ENCODE results near the gene TBX1. TPM values are rescaled to one million over a fixed set of nuclear protein-coding genes. Genes with fewer than 3 reads are reported as not detected.

The TBX1 gene
- total RNA-seq, 4 donors from 2014 or later = 0.65 to 2.7 TPM; not detected in 2

DNA sequence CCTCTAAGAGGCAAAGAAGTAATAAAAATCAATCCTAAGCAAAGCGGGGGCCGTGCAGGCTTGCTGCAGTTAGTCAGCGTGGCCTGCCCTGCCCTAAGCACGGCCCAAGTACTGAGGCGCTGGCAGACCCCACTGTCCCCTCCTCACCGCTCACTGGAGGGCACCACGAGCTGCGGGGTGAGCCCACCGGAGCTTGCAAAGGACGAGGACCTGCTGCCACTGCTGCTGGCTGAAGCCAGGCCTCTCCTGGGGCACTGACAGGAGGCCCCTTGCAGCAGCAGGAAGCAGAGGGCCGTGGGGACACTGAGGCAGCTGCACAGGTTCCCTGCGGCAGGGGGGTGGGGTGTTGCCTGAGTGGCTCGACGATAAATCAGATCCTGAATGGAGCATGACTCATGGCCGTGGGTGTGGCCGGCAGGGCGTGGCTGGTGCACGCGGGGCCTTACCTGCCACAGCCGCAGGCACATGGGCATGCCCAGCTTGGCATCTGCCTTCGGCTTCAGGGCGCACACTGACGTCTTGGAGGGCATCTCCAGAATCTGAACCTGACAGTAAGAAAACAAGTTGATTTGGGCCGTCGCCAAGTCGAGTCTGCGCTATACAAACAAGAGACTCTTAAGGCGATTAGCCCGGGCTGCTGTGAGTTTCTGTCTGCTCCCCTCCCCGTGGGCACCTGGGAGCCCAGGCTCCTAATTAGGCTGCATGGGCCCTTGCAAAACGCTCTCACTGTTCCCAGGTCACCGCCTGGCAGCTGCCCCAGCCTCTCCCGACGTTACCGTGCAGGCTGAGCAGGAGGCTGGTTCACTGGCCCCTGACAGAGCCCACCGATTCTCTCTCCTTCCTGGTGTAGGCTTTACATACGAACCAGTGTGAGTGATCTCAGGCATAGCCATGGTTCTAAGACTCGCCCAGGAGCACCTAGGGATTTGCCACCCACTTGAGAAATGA lies 45.9 kb downstream of the TBX1 start:
- ATAC-seq (ENCODE audit: low FRiP score) = no peak
- TF ChIP-seq, protein P1, sequence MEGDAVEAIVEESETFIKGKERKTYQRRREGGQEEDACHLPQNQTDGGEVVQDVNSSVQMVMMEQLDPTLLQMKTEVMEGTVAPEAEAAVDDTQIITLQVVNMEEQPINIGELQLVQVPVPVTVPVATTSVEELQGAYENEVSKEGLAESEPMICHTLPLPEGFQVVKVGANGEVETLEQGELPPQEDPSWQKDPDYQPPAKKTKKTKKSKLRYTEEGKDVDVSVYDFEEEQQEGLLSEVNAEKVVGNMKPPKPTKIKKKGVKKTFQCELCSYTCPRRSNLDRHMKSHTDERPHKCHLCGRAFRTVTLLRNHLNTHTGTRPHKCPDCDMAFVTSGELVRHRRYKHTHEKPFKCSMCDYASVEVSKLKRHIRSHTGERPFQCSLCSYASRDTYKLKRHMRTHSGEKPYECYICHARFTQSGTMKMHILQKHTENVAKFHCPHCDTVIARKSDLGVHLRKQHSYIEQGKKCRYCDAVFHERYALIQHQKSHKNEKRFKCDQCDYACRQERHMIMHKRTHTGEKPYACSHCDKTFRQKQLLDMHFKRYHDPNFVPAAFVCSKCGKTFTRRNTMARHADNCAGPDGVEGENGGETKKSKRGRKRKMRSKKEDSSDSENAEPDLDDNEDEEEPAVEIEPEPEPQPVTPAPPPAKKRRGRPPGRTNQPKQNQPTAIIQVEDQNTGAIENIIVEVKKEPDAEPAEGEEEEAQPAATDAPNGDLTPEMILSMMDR (IDR thresholded peaks at IDR 0.05) = no peak
- peak; percentile 30 for DNase-seq (ENCODE audit: low spot score)

- ATAC-seq (ENCODE audit: low FRiP score) (no peak), DNase-seq (ENCODE audit: low spot score) (no peak)
- TF ChIP-seq, protein P1 (IDR thresholded peaks at IDR 0.05) = no peak
These were observed 46.8 kb downstream of the TBX1 start for GRCh38 chr22:19807161-19807913.

DNA sequence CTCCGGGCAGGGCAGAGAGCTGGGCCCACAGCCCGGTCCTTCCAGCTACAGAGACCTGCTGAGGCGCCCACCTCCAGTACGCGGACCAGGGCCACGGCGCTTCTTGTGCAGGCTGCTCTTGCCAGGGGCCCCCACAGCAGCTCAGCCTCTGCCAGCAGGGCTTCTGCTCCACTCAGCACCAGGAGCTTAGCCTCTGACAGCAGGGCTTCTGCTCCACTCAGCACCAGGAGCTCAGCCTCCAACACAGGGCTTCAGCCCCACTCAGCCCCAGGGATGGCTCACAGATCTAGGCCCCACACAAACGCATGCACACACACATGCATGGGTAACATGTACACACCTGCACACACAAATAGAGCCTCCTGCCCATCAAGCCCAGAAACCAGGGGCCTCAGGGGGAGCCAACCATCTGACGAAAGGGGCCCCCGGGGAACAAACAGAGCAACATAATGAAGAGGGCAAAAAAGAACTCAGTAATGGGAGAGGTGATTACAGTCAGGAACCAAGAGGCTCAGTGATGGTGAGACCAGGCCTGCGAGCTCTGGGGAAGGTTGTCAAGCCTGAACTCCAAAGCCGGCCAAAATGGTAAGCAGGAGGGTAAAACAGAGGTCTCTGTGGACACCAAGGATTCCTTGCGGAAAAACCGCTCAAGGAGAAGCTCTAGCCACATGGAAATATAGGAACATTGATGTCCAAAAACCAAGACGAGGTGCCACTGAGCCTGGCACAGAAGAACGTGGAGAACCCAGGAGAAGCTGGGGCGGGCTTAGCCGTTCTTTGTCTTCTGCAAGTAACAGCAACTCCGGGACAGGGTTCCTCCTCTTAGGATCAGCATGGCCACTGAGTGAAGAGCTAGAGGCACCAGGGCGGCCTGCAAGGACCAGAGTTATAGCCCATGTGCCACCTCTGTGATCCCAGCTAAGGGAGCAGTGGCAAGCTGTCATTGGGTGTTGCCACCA lies 47.6 kb downstream of the TBX1 start:
- DNase-seq (ENCODE audit: low spot score) = no peak
- TF ChIP-seq, protein P1 (IDR thresholded peaks at IDR 0.05) = no peak
- ATAC-seq (ENCODE audit: low FRiP score) = no peak

- TF ChIP-seq, protein P1 (IDR thresholded peaks at IDR 0.05) = no peak
- DNase-seq (ENCODE audit: low spot score) (no peak), ATAC-seq (ENCODE audit: low FRiP score) (no peak)
These were observed 48.4 kb downstream of the TBX1 start for GRCh38 chr22:19808873-19809478.

- ATAC-seq (ENCODE audit: low FRiP score) = no peak
- TF ChIP-seq, protein P1 (IDR thresholded peaks at IDR 0.05) = no peak
- no peak for DNase-seq (ENCODE audit: low spot score)
These were observed 49.2 kb downstream of the TBX1 start for GRCh38 chr22:19809741-19810140.

Measured in omental fat pad (tissue), 4 donors.